Measurements from ENCODE around the gene TRIO. TPM values are rescaled to one million over a fixed set of nuclear protein-coding genes. Genes with fewer than 3 reads are reported as not detected.
A peak's percentile ranks its signal among the peaks of the same experiment; 100 is the strongest.

TRIO gene
- total RNA-seq, 1 donor from 2014 or later = 163 TPM

DNA sequence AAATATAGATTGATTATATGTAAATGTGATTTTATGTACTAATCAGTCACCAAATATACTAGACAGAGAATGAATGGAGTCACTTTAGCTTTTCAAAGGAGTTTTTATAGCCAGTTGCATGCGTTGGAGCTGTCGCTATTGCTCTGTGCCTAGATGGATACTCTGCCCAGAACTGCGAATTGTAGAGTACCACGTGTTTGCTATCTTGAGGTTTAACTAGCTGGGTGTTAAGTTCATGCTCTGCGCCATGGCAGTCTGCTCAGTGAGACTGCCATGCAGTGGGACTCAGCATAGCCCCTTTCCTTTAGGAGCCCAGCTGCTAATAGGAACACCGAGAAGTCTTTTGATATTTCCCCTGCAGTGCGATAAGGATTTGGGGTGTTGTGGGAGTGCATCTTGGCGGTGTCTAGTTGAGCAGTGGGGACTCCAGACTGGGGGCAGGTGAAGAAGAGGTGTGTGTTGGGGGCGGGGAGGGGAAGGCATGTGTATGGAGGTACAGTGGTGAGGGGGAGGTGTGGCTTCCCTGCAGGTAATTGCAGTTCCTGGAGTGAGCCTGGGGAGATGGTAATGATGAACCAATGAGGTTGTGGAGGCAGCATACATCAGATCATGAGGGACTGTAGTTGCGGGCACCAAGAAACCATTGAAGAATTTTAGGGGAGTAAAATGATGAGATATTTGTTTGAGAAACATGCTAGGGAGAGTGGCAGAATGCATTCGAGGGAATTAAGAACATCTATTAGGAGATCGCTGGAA is 118.9 kb downstream of the TRIO start:
- Mint-ChIP-seq H3K9me3 (ENCODE audit: low read depth) (no peaks in the 10 kb centered on the region), H3K36me3 (ENCODE audit: insufficient read depth) (no peaks in the 10 kb centered on the region)
- TF ChIP-seq CTCF (IDR thresholded peaks at IDR 0.05; ENCODE audit: unreplicated experiment) = no peak

GRCh38 chr5:14263113-14263512 is 120.0 kb downstream of the TRIO start:
- no peak for DNase-seq (ENCODE audit: low spot score, unreplicated experiment)
- H3K27me3 Mint-ChIP-seq = no peaks in the 10 kb centered on the region
- peaks cover 64% of the 10 kb centered on the region for H3K4me1 Mint-ChIP-seq (ENCODE audit: low read depth)
- H3K9me3 Mint-ChIP-seq (ENCODE audit: low read depth) = no peaks in the 10 kb centered on the region
- H3K27ac Mint-ChIP-seq = no peak overlapping the region
- no peak overlapping the region for H3K4me3 Mint-ChIP-seq (ENCODE audit: low read depth)
- no peak for TF ChIP-seq CTCF (IDR thresholded peaks at IDR 0.05; ENCODE audit: unreplicated experiment)
- no peaks in the 10 kb centered on the region for H3K36me3 Mint-ChIP-seq (ENCODE audit: insufficient read depth)

More for the DNA sequence above, 118.9 kb downstream of the TRIO start:
- Mint-ChIP-seq H3K27me3 (no peaks in the 10 kb centered on the region), H3K27ac (peak overlapping the region; percentile 1), H3K4me1 (ENCODE audit: low read depth) (peaks cover 59% of the 10 kb centered on the region), H3K4me3 (ENCODE audit: low read depth) (no peak overlapping the region)
- DNase-seq (ENCODE audit: low spot score, unreplicated experiment) = no peak

- Mint-ChIP-seq H3K27ac (peak overlapping the region; percentile 60), H3K9me3 (ENCODE audit: low read depth) (no peaks in the 10 kb centered on the region), H3K36me3 (ENCODE audit: insufficient read depth) (no peaks in the 10 kb centered on the region), H3K27me3 (no peaks in the 10 kb centered on the region), H3K4me3 (ENCODE audit: low read depth) (no peak overlapping the region), H3K4me1 (ENCODE audit: low read depth) (peaks cover 66% of the 10 kb centered on the region)
- no peak for TF ChIP-seq CTCF (IDR thresholded peaks at IDR 0.05; ENCODE audit: unreplicated experiment)
- DNase-seq (ENCODE audit: low spot score, unreplicated experiment) = no peak
Measured at GRCh38 chr5:14263699-14264098, 120.6 kb downstream of the TRIO start.

GRCh38 chr5:14264605-14265316 is 121.6 kb downstream of the TRIO start:
- no peaks in the 10 kb centered on the region for H3K27me3 Mint-ChIP-seq
- no peak for TF ChIP-seq CTCF (IDR thresholded peaks at IDR 0.05; ENCODE audit: unreplicated experiment)
- H3K27ac Mint-ChIP-seq = peak overlapping the region; percentile 98
- DNase-seq (ENCODE audit: low spot score, unreplicated experiment) = peak; percentile 81
- no peaks in the 10 kb centered on the region for H3K36me3 Mint-ChIP-seq (ENCODE audit: insufficient read depth)
- peak overlapping the region; percentile 76 for H3K4me3 Mint-ChIP-seq (ENCODE audit: low read depth)
- H3K9me3 Mint-ChIP-seq (ENCODE audit: low read depth) = no peaks in the 10 kb centered on the region
- H3K4me1 Mint-ChIP-seq (ENCODE audit: low read depth) = peaks cover 66% of the 10 kb centered on the region

GRCh38 chr5:14265570-14265969 is 122.4 kb downstream of the TRIO start:
- peak overlapping the region; percentile 76 for H3K27ac Mint-ChIP-seq
- peaks cover 70% of the 10 kb centered on the region for H3K4me1 Mint-ChIP-seq (ENCODE audit: low read depth)
- H3K9me3 Mint-ChIP-seq (ENCODE audit: low read depth) = no peaks in the 10 kb centered on the region
- DNase-seq (ENCODE audit: low spot score, unreplicated experiment) = no peak
- no peak for TF ChIP-seq CTCF (IDR thresholded peaks at IDR 0.05; ENCODE audit: unreplicated experiment)
- peak overlapping the region; percentile 2 for H3K4me3 Mint-ChIP-seq (ENCODE audit: low read depth)
- no peaks in the 10 kb centered on the region for H3K27me3 Mint-ChIP-seq
- H3K36me3 Mint-ChIP-seq (ENCODE audit: insufficient read depth) = no peaks in the 10 kb centered on the region

Data from progenitor cell of endocrine pancreas (in vitro differentiated cells).